HEK293T (cell line): ENCODE data around the gene TCF7L2.

Experiments used
- CTCF ChIA-PET: fragments of 350-600 bp; formaldehyde crosslinking; extraction: SDS; loops from one replicate; lab custom pipeline; 2021; ENCODE audit warnings: antibody characterized with exemption, inconsistent platforms; lab: Yijun Ruan, JAX
- POLR2A ChIA-PET: fragments of 350-600 bp; formaldehyde crosslinking; extraction: SDS; loops from one replicate; lab custom pipeline; 2020; ENCODE audit warnings: antibody characterized with exemption, inconsistent platforms; lab: Yijun Ruan, JAX
- DNase-seq: peaks from one replicate; pipeline ENCODE4 v3.0.0; 2012; ENCODE audit warnings: mixed read lengths; ENCODE audit errors: extremely low spot score
- ARNT ChIP-seq: fragments of 450-650 bp; IDR thresholded peaks from 2 replicates; pipeline ENCODE4 v1.6.1; 2017; ENCODE audit warnings: mild to moderate bottlenecking
- BHLHE40 ChIP-seq: fragments of 450-650 bp; IDR thresholded peaks from 2 replicates; pipeline ENCODE4 v1.6.1; 2016; ENCODE audit warnings: mild to moderate bottlenecking, moderate library complexity, borderline replicate concordance
- CTBP1 ChIP-seq: fragments of 450-650 bp; IDR thresholded peaks from 2 replicates; pipeline ENCODE4 v1.6.1; 2016; ENCODE audit warnings: borderline replicate concordance
- ELF4 ChIP-seq: fragments of 450-650 bp; IDR thresholded peaks from 2 replicates; pipeline ENCODE4 v1.6.1; 2017; ENCODE audit warnings: antibody characterized with exemption
- FOXA1 ChIP-seq: fragments of 450-650 bp; IDR thresholded peaks from 2 replicates; pipeline ENCODE4 v1.6.1; 2016; ENCODE audit warnings: mild to moderate bottlenecking
- FOXK2 ChIP-seq: fragments of 450-650 bp; IDR thresholded peaks from 2 replicates; pipeline ENCODE4 v1.6.1; 2016; ENCODE audit warnings: mild to moderate bottlenecking
- FOXM1 ChIP-seq: fragments of 450-650 bp; IDR thresholded peaks from 2 replicates; pipeline ENCODE4 v1.6.1; 2017; ENCODE audit warnings: mild to moderate bottlenecking, borderline replicate concordance
- HDGF ChIP-seq: fragments of 450-650 bp; IDR thresholded peaks from 2 replicates; pipeline ENCODE4 v1.6.1; 2017; ENCODE audit warnings: antibody characterized with exemption, borderline replicate concordance
- L3MBTL2 ChIP-seq: fragments of 450-650 bp; conservative IDR thresholded peaks from 2 replicates; pipeline ENCODE4 v1.6.1; 2016; ENCODE audit warnings: mild to moderate bottlenecking
- LEF1 ChIP-seq: fragments of 450-650 bp; IDR thresholded peaks from 2 replicates; pipeline ENCODE4 v1.6.1; 2017; ENCODE audit warnings: mild to moderate bottlenecking, borderline replicate concordance
- NFRKB ChIP-seq: fragments of 450-650 bp; IDR thresholded peaks from 2 replicates; pipeline ENCODE4 v1.6.1; 2016; ENCODE audit warnings: mild to moderate bottlenecking, moderate library complexity
- PKNOX1 ChIP-seq: fragments of 450-650 bp; IDR thresholded peaks from 2 replicates; pipeline ENCODE4 v1.6.1; 2016
- SP1 ChIP-seq: fragments of 450-650 bp; IDR thresholded peaks from 2 replicates; pipeline ENCODE4 v1.6.1; 2017
- SUZ12 ChIP-seq: fragments of 450-650 bp; IDR thresholded peaks from 2 replicates; pipeline ENCODE4 v1.6.1; 2016; ENCODE audit warnings: mild to moderate bottlenecking
- TARDBP ChIP-seq: fragments of 450-650 bp; IDR thresholded peaks from 2 replicates; pipeline ENCODE4 v1.6.1; 2016
- ZNF384 ChIP-seq: fragments of 450-650 bp; IDR thresholded peaks from 2 replicates; pipeline ENCODE4 v1.6.1; 2016

TCF7L2 gene

DNA sequence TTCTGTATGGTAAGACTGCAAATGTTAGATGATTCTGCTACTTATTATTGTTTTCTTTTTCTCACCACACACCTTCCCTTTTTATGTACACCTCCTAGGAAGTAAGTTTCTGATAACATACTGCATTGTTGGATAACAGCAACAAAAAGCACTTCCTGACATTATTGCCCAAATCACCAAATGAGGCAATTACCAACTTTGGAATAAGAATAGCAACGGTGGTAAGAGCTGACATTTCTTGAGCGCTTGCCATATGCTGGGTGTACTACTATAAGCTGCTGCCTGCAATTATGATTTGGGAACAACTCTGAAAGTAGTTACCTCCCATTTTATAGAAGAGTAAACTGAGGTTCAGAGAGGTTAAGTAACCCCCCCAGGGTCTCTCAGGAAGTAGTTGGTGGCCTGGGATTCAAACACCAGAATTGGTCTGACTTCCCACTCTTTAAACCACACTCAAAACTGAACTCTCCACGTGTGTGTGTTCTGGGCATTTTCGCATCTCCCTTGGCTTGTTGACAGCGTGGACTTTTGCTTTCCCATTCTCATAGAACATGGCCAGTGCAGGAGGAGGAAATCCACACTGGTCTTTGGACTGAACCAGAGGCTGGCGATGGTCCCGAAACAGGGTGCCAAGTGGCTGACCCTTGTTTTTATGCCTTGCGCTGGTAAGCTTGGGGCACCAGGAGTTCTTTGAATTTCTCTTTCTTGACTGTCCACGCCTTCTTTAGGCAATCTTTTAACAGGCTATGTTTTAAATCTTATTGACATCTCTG, 71.4 kb downstream of the TCF7L2 start:
- no peak for DNase-seq
- ChIA-PET POLR2A (no interaction called here), CTCF (no interaction called here)
- no peak for TF ChIP-seq CTBP1
- no peak for TF ChIP-seq ZNF384
- TF ChIP-seq L3MBTL2, result no peak
- TF ChIP-seq LEF1, result no peak
- TF ChIP-seq FOXA1, result no peak
- no peak for TF ChIP-seq PKNOX1
- no peak for TF ChIP-seq ELF4
- TF ChIP-seq BHLHE40, result no peak
- TF ChIP-seq SP1, result no peak
- TF ChIP-seq SUZ12, result no peak
- no peak for TF ChIP-seq FOXK2
- no peak for TF ChIP-seq NFRKB
- no peak for TF ChIP-seq HDGF
- no peak for TF ChIP-seq FOXM1

DNA sequence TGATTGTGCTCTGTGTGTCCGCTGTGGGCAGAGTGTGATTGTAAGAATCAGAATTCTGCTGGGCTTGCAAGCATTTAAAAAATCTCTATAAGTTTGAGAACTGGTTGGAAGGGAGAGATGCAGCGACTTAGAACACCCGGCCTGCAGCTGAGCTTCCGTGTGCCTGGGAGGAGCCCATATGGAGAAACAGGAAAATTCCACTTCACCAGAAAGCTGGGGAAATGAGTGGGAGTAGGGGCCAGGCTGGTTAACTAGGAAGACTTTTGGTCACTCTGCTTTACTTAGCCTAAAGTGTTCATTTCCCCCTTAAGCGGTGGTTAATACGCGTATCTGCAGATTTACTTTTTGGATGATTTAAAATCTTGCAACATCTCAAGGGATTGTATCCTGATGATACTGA, 72.2 kb downstream of the TCF7L2 start:
- no peak for DNase-seq

DNA sequence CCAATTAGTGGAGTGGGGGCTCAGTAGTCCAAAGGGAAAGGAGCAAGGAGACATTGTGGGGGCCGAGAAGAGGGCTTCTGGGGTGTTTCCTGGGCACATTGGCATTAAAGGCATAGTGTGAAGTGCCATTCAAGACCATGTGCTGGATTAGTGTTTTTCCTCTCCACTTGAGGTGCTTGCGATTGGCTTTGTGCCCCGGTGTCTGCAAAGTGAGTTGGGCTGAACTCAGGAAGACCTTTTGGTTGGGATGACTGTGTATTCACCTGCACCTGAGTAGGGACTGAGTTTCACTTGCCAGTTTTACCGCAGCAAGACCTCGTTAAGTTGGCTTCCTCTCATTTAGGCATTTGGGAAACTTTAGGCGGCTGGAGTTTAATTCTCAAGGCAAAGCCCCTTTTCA, 73.0 kb downstream of the TCF7L2 start:
- DNase-seq, result no peak
- ChIA-PET CTCF (no interaction called here), POLR2A (no interaction called here)
- no peak for TF ChIP-seq LEF1
- no peak for TF ChIP-seq SP1
- TF ChIP-seq HDGF, result no peak
- TF ChIP-seq FOXM1, result no peak
- no peak for TF ChIP-seq CTBP1
- no peak for TF ChIP-seq ZNF384
- no peak for TF ChIP-seq PKNOX1
- no peak for TF ChIP-seq L3MBTL2
- TF ChIP-seq TARDBP, result no peak
- TF ChIP-seq FOXK2, result no peak
- TF ChIP-seq ARNT, result no peak
- no peak for TF ChIP-seq ELF4
- TF ChIP-seq NFRKB, result no peak
- no peak for TF ChIP-seq SUZ12
- no peak for TF ChIP-seq FOXA1
- no peak for TF ChIP-seq BHLHE40

More for the DNA sequence above, 72.2 kb downstream of the TCF7L2 start:
- ChIA-PET CTCF (no interaction called here), POLR2A (no interaction called here)
- no peak for TF ChIP-seq SUZ12
- no peak for TF ChIP-seq BHLHE40
- TF ChIP-seq CTBP1, result no peak
- TF ChIP-seq FOXA1, result no peak
- TF ChIP-seq FOXK2, result no peak
- TF ChIP-seq ELF4, result no peak
- no peak for TF ChIP-seq PKNOX1
- no peak for TF ChIP-seq TARDBP
- TF ChIP-seq ZNF384, result no peak
- TF ChIP-seq L3MBTL2, result no peak
- TF ChIP-seq FOXM1, result no peak
- TF ChIP-seq NFRKB, result no peak
- no peak for TF ChIP-seq SP1
- TF ChIP-seq HDGF, result no peak
- TF ChIP-seq LEF1, result no peak
- TF ChIP-seq ARNT, result no peak

DNA sequence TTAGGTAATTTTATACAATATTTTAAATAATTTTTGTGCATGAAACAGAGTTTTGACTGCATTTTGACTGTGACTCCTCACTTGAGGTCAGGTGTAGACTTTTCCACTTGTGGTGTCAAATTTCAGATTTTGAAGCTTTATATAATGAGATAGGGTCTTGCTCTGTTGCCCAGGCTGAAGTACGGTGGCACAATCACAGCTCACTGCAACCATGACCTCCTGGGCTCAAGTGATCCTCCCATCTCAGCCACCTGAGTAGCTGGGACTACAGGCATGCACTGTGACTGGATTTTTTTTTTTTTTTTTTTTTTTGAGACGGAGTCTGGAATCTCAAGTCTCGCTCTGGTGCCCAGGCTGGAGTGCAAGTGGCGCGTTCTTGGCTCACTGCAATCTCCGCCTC, 74.9 kb downstream of the TCF7L2 start:
- CTCF ChIA-PET, result no interaction called here
- POLR2A ChIA-PET, result interaction anchor here (1.5 kb wide), 1 partner anchor 17 kb away, joined by 3 read pairs; no protein-coding TSS in a partner anchor
- TF ChIP-seq LEF1, result no peak
- no peak for TF ChIP-seq SP1
- no peak for TF ChIP-seq HDGF
- no peak for DNase-seq

DNA sequence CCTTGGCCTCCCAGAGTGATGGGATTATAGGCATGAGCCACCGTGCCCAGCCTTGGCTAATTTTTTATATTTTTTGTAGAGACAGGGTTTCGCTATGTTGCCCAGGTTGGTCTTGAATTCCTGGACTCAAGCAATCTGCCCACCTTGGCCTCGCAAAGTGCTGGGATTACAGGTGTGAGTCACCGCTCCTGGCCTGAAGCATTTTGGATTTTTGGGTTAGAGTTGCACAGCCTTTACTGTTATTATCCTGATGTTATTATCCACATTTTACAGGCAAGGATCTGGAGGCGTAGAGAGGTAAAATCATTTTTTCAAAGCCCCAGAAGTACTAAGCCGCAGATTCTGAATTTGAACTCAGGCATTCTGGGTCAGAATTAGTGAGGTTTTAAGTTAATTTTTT, 75.4 kb downstream of the TCF7L2 start:
- TF ChIP-seq L3MBTL2 (no peak), PKNOX1 (no peak), SP1 (no peak), ELF4 (no peak), FOXM1 (no peak), ZNF384 (no peak)
- ChIA-PET CTCF (no interaction called here), POLR2A (interaction anchor here (1.5 kb wide), 1 partner anchor 18 kb away, joined by 3 read pairs; no protein-coding TSS in a partner anchor)
- DNase-seq, result no peak

DNA sequence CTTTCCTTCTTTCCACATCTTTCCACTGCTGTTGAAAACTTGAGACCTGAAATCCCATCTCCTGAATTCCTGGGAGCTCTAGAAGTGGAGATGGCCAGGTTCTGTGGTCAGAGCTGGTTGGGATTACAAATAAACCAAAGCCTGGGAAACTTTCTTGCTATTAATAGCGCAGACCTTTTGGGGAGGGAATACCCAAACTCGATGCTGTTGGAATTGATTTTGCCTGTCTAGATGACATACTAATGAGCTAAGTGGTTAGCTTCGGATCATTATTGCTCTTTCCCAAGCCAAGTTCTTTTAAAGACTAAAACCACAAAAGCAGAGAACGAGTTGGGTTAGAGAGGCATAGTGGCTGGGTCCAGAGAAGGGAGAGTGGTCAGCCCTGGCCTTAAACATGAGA, 76.6 kb downstream of the TCF7L2 start:
- TF ChIP-seq SUZ12 (no peak), LEF1 (no peak), PKNOX1 (no peak), L3MBTL2 (no peak), SP1 (no peak), ELF4 (no peak), HDGF (no peak), ZNF384 (no peak), FOXK2 (no peak), FOXM1 (no peak), NFRKB (no peak), BHLHE40 (no peak), FOXA1 (no peak), CTBP1 (no peak), TARDBP (no peak), ARNT (no peak)
- CTCF ChIA-PET, result interaction anchor here (0.6 to 1.1 kb wide), 3 partner anchors 20 to 56 kb away, joined by 3 to 8 read pairs (median 4); no protein-coding TSS in a partner anchor
- DNase-seq, result no peak
- POLR2A ChIA-PET, result no interaction called here
